Activated CD8-positive, alpha-beta memory T cell treated with anti-CD3 and anti-CD28 coated beads, Interleukin-2, amount 10 ng/mL, durations not matched to agents 7 days and 5 days (primary cell): Measurements from ENCODE around the gene SLC22A23. TPM values are rescaled to one million over a fixed set of nuclear protein-coding genes. Genes with fewer than 3 reads are reported as not detected.

ENCODE experiments used
- ATAC-seq: fragments of 150-1000 bp; cut with Tn5 transposase; one replicate; pipeline ENCODE4 v1.10.0; 2021; ENCODE audit warnings: moderate library complexity
- CTCF ChIA-PET: fragments of 350-600 bp; sonication (Branson Sonifier 250); formaldehyde crosslinking; loops from one replicate; lab custom pipeline; 2021; ENCODE audit warnings: antibody characterized with exemption; lab: Charles Lee
- DNase-seq: peaks from one replicate; pipeline ENCODE4 v3.0.0-alpha.2; 2020
- H3K27ac Mint-ChIP-seq: one replicate; pipeline ENCODE4 v1.8.0; 2021; ENCODE audit warnings: mild to moderate bottlenecking, mixed read lengths
- H3K27me3 Mint-ChIP-seq: one replicate; pipeline ENCODE4 v1.8.0; 2021; ENCODE audit warnings: mixed read lengths
- H3K36me3 Mint-ChIP-seq: one replicate; pipeline ENCODE4 v1.8.0; 2021; ENCODE audit warnings: mild to moderate bottlenecking, mixed read lengths
- H3K4me1 Mint-ChIP-seq: one replicate; pipeline ENCODE4 v1.8.0; 2021; ENCODE audit warnings: mixed read lengths
- H3K4me3 Mint-ChIP-seq: one replicate; pipeline ENCODE4 v1.8.0; 2021; ENCODE audit warnings: mild to moderate bottlenecking, moderate library complexity, mixed read lengths
- H3K9me3 Mint-ChIP-seq: one replicate; pipeline ENCODE4 v1.8.0; 2022; ENCODE audit warnings: low read depth, mixed read lengths
- total RNA-seq, 2 experiments: library from RNA; stranded (reverse); gene quantifications; one replicate each; pipeline ENCODE4 v1.2.3, GENCODE V29; 2021

Gene SLC22A23
- total RNA-seq, 2 experiments from 2014 or later: 0.07 to 0.20 TPM

- DNase-seq: no peak
- H3K27me3 Mint-ChIP-seq: peaks cover 15% of the 10 kb centered on the region
- CTCF ChIA-PET: no interaction called here
- H3K9me3 Mint-ChIP-seq: no peaks in the 10 kb centered on the region
- H3K36me3 Mint-ChIP-seq: no peaks in the 10 kb centered on the region
- peaks cover 5% of the 10 kb centered on the region for H3K4me1 Mint-ChIP-seq
- no peak for ATAC-seq
- H3K4me3 Mint-ChIP-seq: no peak overlapping the region
- no peak overlapping the region for H3K27ac Mint-ChIP-seq
These were observed 129.4 kb downstream of the SLC22A23 start for GRCh38 chr6:3327403-3327802.

GRCh38 chr6:3326981-3327380, 129.9 kb downstream of the SLC22A23 start:
- Mint-ChIP-seq H3K27me3 (peaks cover 11% of the 10 kb centered on the region), H3K36me3 (no peaks in the 10 kb centered on the region), H3K9me3 (no peaks in the 10 kb centered on the region), H3K27ac (no peak overlapping the region), H3K4me3 (no peak overlapping the region), H3K4me1 (peaks cover 5% of the 10 kb centered on the region)
- DNase-seq: no peak
- CTCF ChIA-PET: no interaction called here
- no peak for ATAC-seq

DNA sequence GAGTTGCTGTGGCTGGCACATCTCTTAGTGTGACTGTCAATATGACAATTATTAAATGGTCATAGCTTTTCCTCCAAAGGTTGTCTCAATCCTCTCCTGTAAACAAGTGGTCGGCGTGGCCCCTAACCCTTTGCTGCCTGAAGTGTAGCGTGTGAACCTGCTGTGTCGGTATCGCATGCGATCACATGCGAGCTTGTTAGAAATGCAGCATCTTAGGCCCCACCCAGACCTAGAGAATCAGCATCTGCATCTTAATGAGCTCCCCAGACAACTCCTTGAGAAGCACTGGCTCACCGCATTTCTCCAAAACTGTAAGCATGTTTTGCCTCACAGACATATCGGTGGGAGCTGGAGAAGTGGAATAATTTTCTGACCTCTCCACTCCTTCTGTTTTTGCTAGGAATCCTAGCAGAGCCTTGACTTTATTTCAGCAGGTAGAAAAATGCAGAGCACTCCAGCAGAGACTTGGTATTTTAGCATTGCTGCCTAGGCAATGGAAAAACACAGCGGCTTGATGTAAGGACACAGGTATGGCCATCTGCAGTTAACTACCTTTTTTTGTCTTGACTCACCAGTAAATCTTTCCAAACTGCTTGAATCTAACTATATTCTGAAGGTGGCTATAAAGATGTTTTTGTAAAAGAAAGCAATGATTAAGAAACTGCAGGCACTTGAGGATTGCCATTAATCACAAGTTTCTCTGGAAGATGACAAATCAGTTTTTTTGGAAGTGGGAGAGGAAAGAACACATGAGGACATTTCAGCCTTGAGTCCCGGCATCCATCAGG, 130.5 kb downstream of the SLC22A23 start:
- H3K4me1 Mint-ChIP-seq: peaks cover 5% of the 10 kb centered on the region
- no peaks in the 10 kb centered on the region for H3K36me3 Mint-ChIP-seq
- ATAC-seq (no peak), DNase-seq (no peak)
- H3K27me3 Mint-ChIP-seq: peaks cover 6% of the 10 kb centered on the region
- H3K27ac Mint-ChIP-seq: no peak overlapping the region
- CTCF ChIA-PET: no interaction called here
- no peaks in the 10 kb centered on the region for H3K9me3 Mint-ChIP-seq
- H3K4me3 Mint-ChIP-seq: no peak overlapping the region

GRCh38 chr6:3325210-3325609, 131.6 kb downstream of the SLC22A23 start:
- no peak for DNase-seq
- CTCF ChIA-PET: no interaction called here

GRCh38 chr6:3324262-3324942, 132.4 kb downstream of the SLC22A23 start:
- Mint-ChIP-seq H3K4me3 (no peak overlapping the region), H3K9me3 (no peaks in the 10 kb centered on the region), H3K36me3 (no peaks in the 10 kb centered on the region), H3K27me3 (peaks cover 2% of the 10 kb centered on the region), H3K27ac (no peak overlapping the region), H3K4me1 (peaks cover 5% of the 10 kb centered on the region)
- no peak for DNase-seq
- CTCF ChIA-PET: no interaction called here
- ATAC-seq: peak; percentile 60

More at GRCh38 chr6:3325210-3325609, 131.6 kb downstream of the SLC22A23 start:
- peaks cover 1% of the 10 kb centered on the region for H3K27me3 Mint-ChIP-seq
- no peak overlapping the region for H3K4me3 Mint-ChIP-seq
- H3K4me1 Mint-ChIP-seq: peaks cover 5% of the 10 kb centered on the region
- H3K27ac Mint-ChIP-seq: no peak overlapping the region
- ATAC-seq: no peak
- H3K36me3 Mint-ChIP-seq: no peaks in the 10 kb centered on the region
- H3K9me3 Mint-ChIP-seq: no peaks in the 10 kb centered on the region

- no peak for DNase-seq
- ATAC-seq: no peak
- CTCF ChIA-PET: no interaction called here
- H3K27ac Mint-ChIP-seq: no peak overlapping the region
- H3K4me3 Mint-ChIP-seq: no peak overlapping the region
- H3K4me1 Mint-ChIP-seq: peaks cover 6% of the 10 kb centered on the region
- no peaks in the 10 kb centered on the region for H3K36me3 Mint-ChIP-seq
- no peaks in the 10 kb centered on the region for H3K9me3 Mint-ChIP-seq
- H3K27me3 Mint-ChIP-seq: peaks cover 6% of the 10 kb centered on the region
These were observed 133.1 kb downstream of the SLC22A23 start for GRCh38 chr6:3323696-3324261.

DNA sequence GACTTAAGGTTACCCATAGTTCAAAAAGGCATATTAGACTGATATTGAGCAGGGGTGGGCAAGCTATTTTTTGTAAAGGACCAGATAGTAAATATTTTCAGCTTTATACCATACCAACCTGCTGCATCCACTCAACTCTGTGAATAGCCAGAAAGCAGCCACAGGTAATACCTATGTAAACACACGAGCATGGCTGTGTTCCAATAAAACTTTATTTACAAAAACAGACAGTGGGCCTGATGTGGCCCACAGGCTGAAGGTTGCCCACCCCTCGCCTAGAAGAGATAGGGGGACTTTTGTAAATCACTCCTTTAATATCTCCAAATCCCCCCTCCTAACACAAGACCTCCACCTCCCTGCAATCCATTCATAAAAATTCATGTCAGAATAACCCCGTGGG, 133.7 kb downstream of the SLC22A23 start:
- ATAC-seq (no peak), DNase-seq (no peak)
- Mint-ChIP-seq H3K9me3 (no peaks in the 10 kb centered on the region), H3K36me3 (no peaks in the 10 kb centered on the region), H3K4me3 (no peak overlapping the region), H3K27me3 (peaks cover 11% of the 10 kb centered on the region), H3K4me1 (peaks cover 13% of the 10 kb centered on the region), H3K27ac (no peak overlapping the region)
- CTCF ChIA-PET: no interaction called here

DNA sequence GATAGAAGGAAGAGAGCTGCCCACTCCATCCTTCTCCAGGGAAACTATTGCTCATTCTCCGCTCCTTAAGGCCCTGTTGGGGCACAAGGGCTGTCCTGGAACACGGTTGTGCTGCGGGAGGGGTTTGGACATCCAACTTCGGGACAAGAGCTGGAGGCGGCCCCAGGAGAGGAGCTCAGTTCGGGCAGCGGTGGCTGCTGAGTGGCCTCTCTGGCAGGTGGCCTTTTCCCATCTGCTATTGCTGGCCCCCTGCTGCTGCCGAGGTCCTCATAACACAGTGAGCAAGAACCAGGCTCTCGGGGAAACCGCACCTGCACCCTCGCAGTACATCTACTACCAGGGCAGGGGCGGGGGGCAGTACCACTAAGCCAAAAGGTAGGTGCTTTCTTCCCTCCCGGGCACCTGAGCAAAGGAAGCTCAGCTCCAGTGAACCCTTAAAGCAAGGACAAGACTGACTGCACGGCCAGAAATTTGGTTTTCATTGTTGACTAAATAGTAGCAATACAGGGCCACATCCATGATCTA, 134.4 kb downstream of the SLC22A23 start:
- no peaks in the 10 kb centered on the region for H3K36me3 Mint-ChIP-seq
- peaks cover 18% of the 10 kb centered on the region for H3K27me3 Mint-ChIP-seq
- H3K4me1 Mint-ChIP-seq: peaks cover 18% of the 10 kb centered on the region
- no peaks in the 10 kb centered on the region for H3K9me3 Mint-ChIP-seq
- DNase-seq: no peak
- H3K4me3 Mint-ChIP-seq: no peak overlapping the region
- CTCF ChIA-PET: no interaction called here
- ATAC-seq: no peak
- H3K27ac Mint-ChIP-seq: no peak overlapping the region

DNA sequence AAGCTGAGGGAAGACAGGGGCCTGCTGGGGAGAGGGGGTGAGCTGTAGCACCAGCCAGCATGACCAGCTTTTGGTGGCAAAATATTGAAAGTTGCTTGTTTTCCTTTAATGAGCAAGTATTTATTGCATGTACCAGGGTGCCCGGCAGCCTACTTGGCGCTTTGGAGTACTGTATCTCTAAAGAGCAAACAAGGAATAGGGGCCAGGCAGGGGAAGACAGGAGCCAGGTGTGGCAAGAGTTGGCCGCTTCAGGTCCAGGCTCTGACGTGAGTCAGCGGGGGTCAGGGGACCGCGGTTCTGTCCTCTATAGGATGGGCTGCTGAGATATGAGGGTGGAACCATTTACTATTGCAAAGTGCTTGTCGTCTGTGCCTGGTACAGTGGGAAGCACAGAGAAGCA, 135.0 kb downstream of the SLC22A23 start:
- Mint-ChIP-seq H3K4me1 (peaks cover 18% of the 10 kb centered on the region), H3K4me3 (no peak overlapping the region), H3K27me3 (peaks cover 24% of the 10 kb centered on the region), H3K36me3 (no peaks in the 10 kb centered on the region), H3K27ac (no peak overlapping the region), H3K9me3 (no peaks in the 10 kb centered on the region)
- DNase-seq (no peak), ATAC-seq (no peak)
- CTCF ChIA-PET: no interaction called here

DNA sequence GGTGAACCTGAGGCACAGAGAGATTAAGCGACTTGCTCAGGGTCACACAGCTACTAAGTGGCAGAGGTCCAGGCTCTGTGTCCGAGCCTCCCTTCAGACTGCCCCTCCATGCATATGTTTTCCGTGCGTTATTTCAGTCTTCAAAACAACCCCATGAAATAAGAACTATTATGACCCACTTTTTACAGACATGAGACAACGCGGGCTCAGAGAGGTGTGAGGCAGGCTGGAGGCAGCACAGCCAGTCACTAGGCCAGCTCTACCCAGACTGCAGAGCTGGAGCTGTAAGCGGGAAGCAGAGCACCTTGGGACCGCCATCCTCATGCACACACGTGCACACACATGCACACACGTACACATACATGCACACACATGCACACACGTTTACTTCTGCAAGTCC, 135.8 kb downstream of the SLC22A23 start:
- CTCF ChIA-PET: no interaction called here
- Mint-ChIP-seq H3K27me3 (peaks cover 31% of the 10 kb centered on the region), H3K9me3 (no peaks in the 10 kb centered on the region), H3K4me1 (peaks cover 18% of the 10 kb centered on the region), H3K27ac (no peak overlapping the region), H3K36me3 (no peaks in the 10 kb centered on the region), H3K4me3 (no peak overlapping the region)
- ATAC-seq (no peak), DNase-seq (no peak)

DNA sequence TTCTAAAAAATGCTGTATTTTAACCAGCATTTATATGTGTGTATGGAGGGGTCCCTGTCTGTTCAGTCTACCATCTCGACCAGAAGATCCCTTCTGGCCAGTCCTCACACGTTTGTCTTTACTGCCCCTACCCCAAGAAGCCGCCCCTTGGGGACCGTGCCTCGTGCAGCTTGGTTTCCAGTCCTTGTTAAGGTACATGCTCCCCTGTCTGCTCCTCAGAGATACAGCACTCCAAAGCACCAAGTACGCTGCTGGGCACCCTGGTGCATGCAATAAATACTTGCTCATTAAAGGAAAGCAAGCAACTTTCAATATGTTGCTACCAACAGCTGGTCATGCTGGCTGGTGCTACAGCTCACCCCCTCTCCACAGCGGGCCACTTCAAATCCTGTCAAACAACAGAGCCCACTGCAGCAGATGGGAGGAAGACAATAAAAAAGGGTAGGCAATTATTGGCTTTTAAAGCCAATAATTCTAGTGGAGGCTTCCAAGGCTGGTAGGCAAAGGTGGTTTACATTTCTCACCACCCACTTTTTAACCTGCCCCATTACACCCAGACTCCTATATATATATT, 136.5 kb downstream of the SLC22A23 start:
- H3K9me3 Mint-ChIP-seq: no peaks in the 10 kb centered on the region
- peaks cover 18% of the 10 kb centered on the region for H3K4me1 Mint-ChIP-seq
- no peak overlapping the region for H3K27ac Mint-ChIP-seq
- no peaks in the 10 kb centered on the region for H3K36me3 Mint-ChIP-seq
- ATAC-seq (no peak), DNase-seq (no peak)
- peaks cover 31% of the 10 kb centered on the region for H3K27me3 Mint-ChIP-seq
- H3K4me3 Mint-ChIP-seq: no peak overlapping the region
- CTCF ChIA-PET: interaction anchor here (1.2 kb wide), 1 partner anchor 16 kb away, joined by 3 read pairs; no protein-coding TSS in a partner anchor

DNA sequence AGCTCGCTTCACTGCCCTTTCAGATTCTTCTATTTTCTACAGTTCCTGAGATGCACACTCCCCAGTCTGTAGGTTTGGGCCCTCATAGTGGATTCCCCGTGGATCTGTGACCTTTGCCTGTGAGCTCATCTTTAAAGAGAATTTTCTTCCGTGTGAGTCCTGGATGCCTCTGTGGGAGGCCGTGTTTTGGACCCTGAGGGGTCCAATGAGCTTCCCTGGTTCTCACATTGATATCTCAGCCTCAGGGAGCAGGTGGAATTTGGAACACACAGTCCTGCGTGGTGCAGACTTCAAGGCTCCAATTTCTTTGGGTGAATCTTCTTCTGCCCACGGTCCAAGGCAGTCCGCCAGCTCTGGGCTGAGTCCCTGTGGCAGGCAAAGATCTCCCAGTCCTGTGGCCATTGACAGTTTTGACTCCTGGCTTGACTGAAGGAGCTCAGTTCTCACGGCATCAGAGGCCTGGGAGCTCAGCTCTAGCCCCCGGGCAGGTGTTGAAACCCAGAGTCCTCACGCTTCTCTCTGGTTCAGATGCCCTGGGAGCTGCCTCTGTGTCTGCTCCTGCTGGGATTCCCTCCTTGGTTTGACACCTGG, 137.1 kb downstream of the SLC22A23 start:
- Mint-ChIP-seq H3K4me3 (no peak overlapping the region), H3K4me1 (peaks cover 18% of the 10 kb centered on the region), H3K36me3 (no peaks in the 10 kb centered on the region), H3K27me3 (peaks cover 31% of the 10 kb centered on the region), H3K27ac (no peak overlapping the region), H3K9me3 (no peaks in the 10 kb centered on the region)
- DNase-seq (no peak), ATAC-seq (no peak)
- CTCF ChIA-PET: interaction anchor here (1.2 kb wide), 1 partner anchor 16 kb away, joined by 3 read pairs; no protein-coding TSS in a partner anchor
